ENCODE data around the gene FABP2. TPM values are rescaled to one million over a fixed set of nuclear protein-coding genes. Genes with fewer than 3 reads are reported as not detected.

FABP2 gene
- total and polyA plus RNA-seq, 7 experiments from 2014 or later: 0.19 TPM; not detected in 6

GRCh38 chr4:119303587-119304305 lies 18.2 kb downstream of the FABP2 start:
- Histone ChIP-seq H3K9me3 (ENCODE audit: control insufficient read depth in 2 of 3, low read length in 3 of 3) (no peaks in the 10 kb centered on the region), H3K4me1 (ENCODE audit: control insufficient read depth in 2 of 2, insufficient read depth in 2 of 2, low read length in 2 of 2) (peaks cover 0 to 12% of the 10 kb centered on the region in 2 donors), H3K36me3 (ENCODE audit: control insufficient read depth in 2 of 3, insufficient read depth in 3 of 3, low read length in 3 of 3) (peaks cover 0 to 6% (median 0%) of the 10 kb centered on the region in 3 experiments), H3K27ac (ENCODE audit: low read depth, low read length) (no peak overlapping the region), H3K4me3 (ENCODE audit: low read length) (no peak overlapping the region), H3K27me3 (ENCODE audit: control insufficient read depth in 2 of 2, insufficient read depth in 2 of 2, low read length in 2 of 2) (no peaks in the 10 kb centered on the region)
- H3K27me3 Mint-ChIP-seq: peaks cover 0 to 14% (median 0%) of the 10 kb centered on the region in 5 donors
- H3K4me1 Mint-ChIP-seq: peaks cover 6 to 32% (median 25%) of the 10 kb centered on the region in 7 donors
- H3K36me3 Mint-ChIP-seq: peaks cover 0 to 22% (median 0%) of the 10 kb centered on the region in 5 donors
- intact Hi-C loops (cut with micrococcal nuclease): loop anchor here (5.0 to 10.0 kb wide), 2 partner anchors 69 to 469 kb away; partner anchors contain the start of gene SEC24D (in 1 of the 2)
- DNase-seq: no peak
- POLR2A ChIA-PET: no interaction called here
- H3K9me3 Mint-ChIP-seq: peaks cover 0 to 2% (median 0%) of the 10 kb centered on the region in 11 donors
- CTCF ChIA-PET: no interaction called here
- no peak overlapping the region for H3K4me3 Mint-ChIP-seq
- H3K27ac Mint-ChIP-seq: peak overlapping the region in 1 of 9 donors; percentile 12
- ATAC-seq: no peak

DNA sequence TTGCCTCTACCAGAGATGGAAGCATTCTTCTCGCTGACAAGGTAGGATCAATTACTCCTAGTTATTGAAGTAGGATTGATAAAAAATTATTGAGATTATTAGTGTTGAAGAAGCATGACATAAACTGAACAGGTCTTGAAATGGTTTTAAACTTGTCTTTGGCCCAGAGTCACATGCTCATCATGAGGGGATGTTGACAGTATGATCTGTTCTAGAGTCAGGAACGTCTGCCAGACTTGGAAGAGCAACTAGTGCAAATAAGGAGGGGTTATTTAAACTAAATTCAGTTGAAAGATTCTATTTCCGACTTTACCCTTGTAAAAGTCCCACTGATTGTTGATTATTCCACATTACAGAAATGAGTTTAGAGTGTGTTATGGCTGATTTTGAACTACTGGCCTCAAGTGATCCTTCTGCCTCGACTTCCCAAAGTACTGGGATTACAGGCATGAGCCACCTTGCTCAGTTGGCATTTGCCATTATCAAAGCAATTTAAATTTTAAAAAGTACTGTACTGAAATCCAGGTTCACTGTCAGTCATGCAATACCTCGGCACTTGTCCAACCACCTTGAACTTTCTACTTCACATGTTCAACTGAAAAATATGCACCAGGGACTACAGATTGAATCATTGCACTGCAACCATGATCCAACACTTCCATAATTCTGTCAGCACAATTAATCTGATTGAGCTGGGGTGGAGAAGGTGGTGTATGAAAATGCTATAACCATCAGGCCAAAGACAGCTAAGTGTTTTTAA lies 19.7 kb downstream of the FABP2 start:
- POLR2A ChIA-PET: no interaction called here
- H3K27me3 Mint-ChIP-seq: peaks cover 0 to 10% (median 0%) of the 10 kb centered on the region in 5 donors
- H3K36me3 Mint-ChIP-seq: peaks cover 0 to 31% (median 5%) of the 10 kb centered on the region in 5 donors
- no peak for ATAC-seq
- peak overlapping the region in 5 of 9 donors; percentile 10 to 98 (median 50) for H3K27ac Mint-ChIP-seq
- intact Hi-C loops (cut with micrococcal nuclease): loop anchor here (5.0 to 10.0 kb wide), 2 partner anchors 70 to 467 kb away; partner anchors contain the start of gene SEC24D (in 1 of the 2)
- Histone ChIP-seq H3K9me3 (ENCODE audit: control insufficient read depth in 2 of 3, low read length in 3 of 3) (no peaks in the 10 kb centered on the region), H3K27me3 (ENCODE audit: control insufficient read depth in 2 of 2, insufficient read depth in 2 of 2, low read length in 2 of 2) (no peaks in the 10 kb centered on the region), H3K4me1 (ENCODE audit: control insufficient read depth in 2 of 2, insufficient read depth in 2 of 2, low read length in 2 of 2) (peaks cover 5 to 22% of the 10 kb centered on the region in 2 donors), H3K4me3 (ENCODE audit: low read length) (no peak overlapping the region), H3K36me3 (ENCODE audit: control insufficient read depth in 2 of 3, insufficient read depth in 3 of 3, low read length in 3 of 3) (peaks cover 0 to 10% (median 0%) of the 10 kb centered on the region in 3 experiments), H3K27ac (ENCODE audit: low read depth, low read length) (no peak overlapping the region)
- CTCF ChIA-PET: no interaction called here
- DNase-seq: no peak
- H3K4me1 Mint-ChIP-seq: peaks cover 7 to 44% (median 35%) of the 10 kb centered on the region in 7 donors
- peaks cover 0 to 2% (median 0%) of the 10 kb centered on the region in 11 donors for H3K9me3 Mint-ChIP-seq
- peak overlapping the region in 5 of 10 donors; percentile 1 to 94 (median 72) for H3K4me3 Mint-ChIP-seq

GRCh38 chr4:119300101-119300978 lies 21.6 kb downstream of the FABP2 start:
- ATAC-seq: peak; percentile 97
- Histone ChIP-seq H3K27ac (ENCODE audit: low read depth, low read length) (peak overlapping the region; percentile 90), H3K36me3 (ENCODE audit: control insufficient read depth in 2 of 3, insufficient read depth in 3 of 3, low read length in 3 of 3) (peaks cover 0 to 18% (median 0%) of the 10 kb centered on the region in 3 experiments), H3K9me3 (ENCODE audit: control insufficient read depth in 2 of 3, low read length in 3 of 3) (no peaks in the 10 kb centered on the region), H3K27me3 (ENCODE audit: control insufficient read depth in 2 of 2, insufficient read depth in 2 of 2, low read length in 2 of 2) (no peaks in the 10 kb centered on the region), H3K4me1 (ENCODE audit: control insufficient read depth in 2 of 2, insufficient read depth in 2 of 2, low read length in 2 of 2) (peaks cover 5 to 22% of the 10 kb centered on the region in 2 donors), H3K4me3 (ENCODE audit: low read length) (peak overlapping the region; percentile 93)
- intact Hi-C loops (cut with micrococcal nuclease): loop anchor here (1.0 to 10.0 kb wide), 8 partner anchors 72 to 1022 kb away; partner anchors contain the start of genes MAD2L1 (in 2 of the 2), METTL14 (in 2 of the 2), SEC24D (in 2 of the 2) and USP53 (in 2 of the 2)
- H3K27me3 Mint-ChIP-seq: peaks cover 0 to 5% (median 0%) of the 10 kb centered on the region in 5 donors
- peaks cover 0 to 45% (median 23%) of the 10 kb centered on the region in 5 donors for H3K36me3 Mint-ChIP-seq
- ChIA-PET POLR2A (interaction anchor here (0.6 to 3.4 kb wide), 14 partner anchors 9 to 465 kb away, joined by 3 to 28 read pairs (median 4); partner anchors contain the start of gene USP53), CTCF (interaction anchor here (0.6 to 1.9 kb wide), 9 partner anchors 11 to 530 kb away, joined by 3 to 8 read pairs (median 5); partner anchors contain the start of genes PDE5A and USP53)
- H3K4me3 Mint-ChIP-seq: peak overlapping the region; percentile 92 to 100 (median 96)
- H3K9me3 Mint-ChIP-seq: peaks cover 0 to 2% (median 0%) of the 10 kb centered on the region in 11 donors
- peak; percentile 84 to 94 (median 88) for DNase-seq
- peaks cover 16 to 49% (median 43%) of the 10 kb centered on the region in 7 donors for H3K4me1 Mint-ChIP-seq
- H3K27ac Mint-ChIP-seq: peak overlapping the region; percentile 98 to 100 (median 100)

- peaks cover 0 to 2% (median 0%) of the 10 kb centered on the region in 11 donors for H3K9me3 Mint-ChIP-seq
- peak; percentile 0 for ATAC-seq
- POLR2A ChIA-PET: interaction anchor here (0.7 to 3.4 kb wide), 12 partner anchors 8 to 465 kb away, joined by 3 to 28 read pairs (median 5); partner anchors contain the start of gene USP53
- H3K4me1 Mint-ChIP-seq: peaks cover 16 to 49% (median 43%) of the 10 kb centered on the region in 7 donors
- Histone ChIP-seq H3K4me1 (ENCODE audit: control insufficient read depth in 2 of 2, insufficient read depth in 2 of 2, low read length in 2 of 2) (peaks cover 5 to 22% of the 10 kb centered on the region in 2 donors), H3K36me3 (ENCODE audit: control insufficient read depth in 2 of 3, insufficient read depth in 3 of 3, low read length in 3 of 3) (peaks cover 0 to 18% (median 0%) of the 10 kb centered on the region in 3 experiments), H3K4me3 (ENCODE audit: low read length) (peak overlapping the region; percentile 93), H3K27me3 (ENCODE audit: control insufficient read depth in 2 of 2, insufficient read depth in 2 of 2, low read length in 2 of 2) (no peaks in the 10 kb centered on the region), H3K9me3 (ENCODE audit: control insufficient read depth in 2 of 3, low read length in 3 of 3) (no peaks in the 10 kb centered on the region), H3K27ac (ENCODE audit: low read depth, low read length) (peak overlapping the region; percentile 90)
- H3K4me3 Mint-ChIP-seq: peak overlapping the region; percentile 92 to 100 (median 96)
- intact Hi-C loops (cut with micrococcal nuclease): loop anchor here (1.0 to 10.0 kb wide), 9 partner anchors 9 to 1021 kb away; partner anchors contain the start of genes MAD2L1 (in 2 of the 2), METTL14 (in 2 of the 2), SEC24D (in 2 of the 2) and USP53 (in 2 of the 2)
- CTCF ChIA-PET: interaction anchor here (0.6 to 1.9 kb wide), 8 partner anchors 11 to 329 kb away, joined by 3 to 8 read pairs (median 4); partner anchors contain the start of genes PDE5A and USP53
- peak in 2 of 9 donors; percentile 10 to 17 for DNase-seq
- peaks cover 0 to 45% (median 23%) of the 10 kb centered on the region in 5 donors for H3K36me3 Mint-ChIP-seq
- H3K27me3 Mint-ChIP-seq: peaks cover 0 to 5% (median 0%) of the 10 kb centered on the region in 5 donors
- H3K27ac Mint-ChIP-seq: peak overlapping the region; percentile 98 to 100 (median 100)
These were observed 22.2 kb downstream of the FABP2 start for GRCh38 chr4:119299741-119300100.

- CTCF ChIA-PET: interaction anchor here (1.1 to 1.9 kb wide), 6 partner anchors 12 to 329 kb away, joined by 3 to 8 read pairs (median 6); partner anchors contain the start of genes PDE5A and USP53
- Histone ChIP-seq H3K27ac (ENCODE audit: low read depth, low read length) (peak overlapping the region; percentile 90), H3K4me3 (ENCODE audit: low read length) (peak overlapping the region; percentile 93), H3K36me3 (ENCODE audit: control insufficient read depth in 2 of 3, insufficient read depth in 3 of 3, low read length in 3 of 3) (peaks cover 0 to 18% (median 0%) of the 10 kb centered on the region in 3 experiments), H3K4me1 (ENCODE audit: control insufficient read depth in 2 of 2, insufficient read depth in 2 of 2, low read length in 2 of 2) (peaks cover 5 to 22% of the 10 kb centered on the region in 2 donors), H3K9me3 (ENCODE audit: control insufficient read depth in 2 of 3, low read length in 3 of 3) (no peaks in the 10 kb centered on the region), H3K27me3 (ENCODE audit: control insufficient read depth in 2 of 2, insufficient read depth in 2 of 2, low read length in 2 of 2) (no peaks in the 10 kb centered on the region)
- Mint-ChIP-seq H3K4me3 (peak overlapping the region; percentile 92 to 100 (median 96)), H3K27ac (peak overlapping the region; percentile 98 to 100 (median 100)), H3K36me3 (peaks cover 0 to 45% (median 23%) of the 10 kb centered on the region in 5 donors), H3K27me3 (peaks cover 0 to 1% (median 0%) of the 10 kb centered on the region in 5 donors), H3K4me1 (peaks cover 16 to 49% (median 43%) of the 10 kb centered on the region in 7 donors), H3K9me3 (peaks cover 0 to 2% (median 0%) of the 10 kb centered on the region in 11 donors)
- ATAC-seq: no peak
- peak in 1 of 9 donors; percentile 29 for DNase-seq
- intact Hi-C loops (cut with micrococcal nuclease): loop anchor here in 1 of 2 donors (1.0 kb wide), 1 partner anchor 9 kb away; no protein-coding TSS in a partner anchor
- POLR2A ChIA-PET: interaction anchor here (0.7 to 3.4 kb wide), 8 partner anchors 8 to 464 kb away, joined by 3 to 28 read pairs (median 6); partner anchors contain the start of gene USP53
These were observed 22.7 kb downstream of the FABP2 start for GRCh38 chr4:119299260-119299671.

Measured in naive thymus-derived CD4-positive, alpha-beta T cell (primary cell).